Mesenteric fat pad (tissue), 1 donor: Measurements from ENCODE around the gene YTHDF1. TPM values are rescaled to one million over a fixed set of nuclear protein-coding genes. Genes with fewer than 3 reads are reported as not detected.

Experiments
- DNase-seq: peaks from one replicate; pipeline ENCODE4 v3.0.0-alpha.2; 2020; ENCODE audit warnings: low spot score
- total RNA-seq: library from RNA; stranded (reverse); fragmentation: NEBNext Ultra II Directional; extraction: Animal tissue kit (Norgen Biotek cat#: 25700); gene quantifications from one replicate; pipeline ENCODE4 v1.2.1, GENCODE V29; 2021
- donor health status: DM: yes; HTN: yes; CAD: no.

The YTHDF1 gene
- total RNA-seq, 1 donor from 2014 or later, result 33.6 TPM

DNA sequence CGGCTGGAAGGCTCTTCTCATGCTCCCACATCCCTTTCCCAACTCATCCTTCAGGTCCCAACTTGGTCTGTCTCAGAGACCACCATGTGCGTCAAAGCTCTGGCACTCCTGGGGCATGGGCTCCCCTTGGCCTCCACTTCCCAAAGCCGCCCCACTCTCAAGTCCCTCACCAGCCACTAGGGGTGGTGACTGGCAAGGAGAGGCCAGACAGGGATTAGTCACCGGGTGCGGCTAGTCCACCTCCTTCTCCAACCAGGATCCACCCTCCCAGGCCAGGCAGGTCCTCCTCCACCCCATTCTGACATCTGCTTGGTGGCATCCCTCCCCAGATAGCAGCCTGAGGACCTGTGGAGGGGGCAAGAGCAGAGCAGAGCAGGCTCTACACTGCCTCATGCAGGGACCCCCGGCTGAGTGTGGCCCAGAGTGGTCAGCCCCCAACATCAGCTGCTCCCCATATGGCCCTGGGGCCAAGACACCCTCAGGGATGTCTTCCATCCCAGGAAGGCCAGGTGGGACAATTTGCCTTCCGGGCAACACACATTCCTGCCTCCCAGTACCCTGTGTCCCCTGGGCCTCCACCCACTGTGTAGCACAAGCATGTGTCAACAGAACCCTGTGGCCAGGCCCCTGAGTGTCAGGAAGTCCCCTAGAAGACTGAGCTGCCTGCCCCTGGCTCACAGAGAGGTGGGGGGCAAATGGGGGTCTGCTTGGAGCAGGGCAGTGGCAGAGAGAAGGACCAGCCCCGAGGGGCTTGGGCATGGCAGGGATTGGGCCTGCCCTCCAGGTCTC, 29.2 kb downstream of the YTHDF1 start:
- no peak for DNase-seq

DNA sequence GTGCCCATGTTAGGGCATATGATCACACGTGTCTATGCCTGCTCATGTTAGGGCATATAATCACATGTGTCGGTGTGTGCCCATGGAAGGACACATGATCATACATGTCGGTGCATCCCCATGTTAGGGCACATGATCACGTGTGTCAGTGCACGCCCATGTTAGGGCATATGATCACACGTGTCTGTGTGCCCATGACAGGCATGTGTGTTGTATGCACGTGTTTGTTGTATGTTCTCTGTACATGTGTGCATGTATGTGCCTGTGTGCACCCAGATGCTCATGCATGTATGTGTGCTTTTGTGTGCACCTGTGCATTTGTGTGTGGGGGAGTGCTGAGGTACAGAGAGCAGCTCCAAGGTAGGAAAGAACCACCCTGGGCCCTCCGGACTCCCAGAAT, 29.8 kb downstream of the YTHDF1 start:
- DNase-seq, result no peak

DNA sequence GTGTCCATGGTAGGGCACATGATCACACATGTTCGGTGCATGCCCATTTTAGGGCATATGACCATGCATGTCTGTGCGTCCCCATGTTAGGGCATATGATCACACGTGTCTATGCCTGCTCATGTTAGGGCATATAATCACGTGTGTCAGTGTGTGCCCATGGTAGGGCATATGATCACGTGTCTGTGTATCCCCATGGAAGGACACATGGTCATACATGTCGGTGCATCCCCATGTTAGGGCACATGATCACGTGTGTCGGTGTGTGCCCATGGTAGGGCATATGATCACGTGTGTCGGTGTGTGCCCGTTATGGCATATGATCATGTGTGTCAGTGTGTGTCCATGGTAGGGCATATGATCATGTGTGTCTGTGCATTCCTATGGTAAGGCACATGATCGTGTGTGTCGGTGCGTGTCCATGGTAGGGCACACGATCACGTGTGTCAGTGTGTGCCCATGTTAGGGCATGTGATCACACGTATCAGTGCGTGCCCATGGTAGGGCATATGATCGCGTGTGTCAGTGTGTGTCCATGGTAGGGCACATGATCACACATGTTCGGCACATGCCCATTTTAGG, 30.6 kb downstream of the YTHDF1 start:
- no peak for DNase-seq

DNA sequence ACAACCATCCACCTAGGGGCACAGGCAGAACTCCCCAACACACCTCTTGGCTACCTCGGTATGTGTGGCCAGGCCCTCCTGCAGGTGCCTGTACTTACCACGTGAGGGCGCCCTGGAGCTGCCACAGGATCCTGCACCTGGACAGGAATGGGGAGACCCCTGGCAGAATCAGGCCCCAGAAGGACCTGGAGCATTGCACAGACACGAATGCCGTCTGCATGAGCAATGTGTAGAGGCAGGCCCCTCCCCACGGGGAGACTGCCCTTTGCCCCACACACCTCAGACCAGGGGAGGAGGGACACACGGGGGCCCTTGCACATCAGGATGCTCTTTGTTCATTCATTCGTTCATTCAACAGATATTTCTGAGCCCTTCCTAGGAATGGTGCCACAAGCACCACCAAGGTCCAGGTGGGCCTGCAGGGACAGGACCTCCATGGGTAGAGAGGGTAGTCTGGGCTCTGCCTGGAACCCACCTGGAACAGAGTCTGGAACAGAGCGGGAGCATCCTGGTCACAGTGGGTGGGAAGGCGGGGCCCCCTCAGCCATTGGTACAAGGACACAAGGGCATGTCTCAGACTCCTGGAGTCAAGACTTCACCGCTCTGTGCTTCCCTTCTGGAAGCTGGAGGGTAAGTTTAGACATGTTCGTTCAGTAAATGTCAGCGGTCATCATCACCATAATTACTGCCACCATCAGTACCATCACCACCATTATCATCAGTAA, 32.3 kb downstream of the YTHDF1 start:
- DNase-seq, result no peak

DNA sequence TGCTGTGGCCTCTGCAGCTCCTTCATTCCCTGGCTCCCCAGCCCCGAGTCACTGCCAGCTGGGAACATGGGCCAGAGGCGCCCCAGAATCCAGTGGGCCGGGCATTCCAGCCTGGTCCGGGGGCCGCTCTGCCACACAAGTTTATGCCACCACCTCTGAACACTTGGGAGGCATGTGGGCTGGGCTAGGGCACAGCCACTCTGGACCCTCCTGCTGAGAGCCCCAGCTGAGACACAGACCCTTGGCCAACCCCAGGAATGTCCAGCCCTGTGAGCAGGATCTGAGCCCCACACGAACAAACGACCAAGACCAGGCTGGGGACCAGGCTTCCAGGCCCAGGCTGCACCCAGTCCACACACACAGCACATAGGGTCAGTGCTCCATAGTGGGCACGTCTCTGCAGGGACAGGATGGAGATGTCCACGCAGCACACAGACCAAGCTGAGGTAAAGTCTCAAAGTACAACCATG, 33.0 kb downstream of the YTHDF1 start:
- no peak for DNase-seq

DNA sequence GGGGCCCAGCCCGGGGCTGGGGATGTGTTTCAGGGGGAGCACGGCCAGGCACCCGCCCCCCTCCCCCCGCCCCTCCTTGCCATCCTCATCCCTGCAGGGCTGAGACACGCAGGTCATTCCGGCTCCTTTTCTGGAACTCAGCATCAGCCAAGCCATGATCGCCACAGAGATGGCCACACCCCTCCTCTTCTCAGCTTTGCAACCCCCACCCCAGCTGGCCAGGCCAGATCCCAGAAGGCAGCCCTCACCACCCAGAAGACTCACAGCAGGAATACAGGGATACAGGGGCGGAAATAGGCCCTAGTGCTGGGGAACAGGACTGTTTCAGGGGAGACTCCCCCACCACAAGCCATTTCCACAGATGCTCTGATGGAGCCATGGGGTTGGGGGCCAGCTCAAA, 33.5 kb downstream of the YTHDF1 start:
- DNase-seq, result no peak

DNA sequence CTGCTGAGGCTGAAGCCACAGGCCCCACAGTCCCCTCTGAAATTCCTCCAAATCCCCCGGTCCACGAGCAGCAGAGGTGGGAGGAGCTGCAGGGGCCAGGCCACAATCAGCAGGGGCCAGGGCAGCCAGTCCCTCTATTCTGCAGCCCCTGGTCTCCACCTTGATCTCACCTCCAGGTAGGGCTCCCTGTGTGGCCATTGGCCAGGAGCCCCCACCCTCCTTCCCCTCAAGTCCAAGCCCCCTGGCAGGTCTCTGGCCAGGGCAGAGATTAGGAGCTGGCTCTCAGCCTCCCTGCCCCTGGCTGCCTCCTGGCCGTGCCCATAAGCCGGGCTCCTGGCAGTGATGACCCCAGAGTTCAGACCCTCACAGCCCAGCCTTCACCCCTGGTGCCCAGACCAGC, 34.7 kb downstream of the YTHDF1 start:
- DNase-seq, result no peak

DNA sequence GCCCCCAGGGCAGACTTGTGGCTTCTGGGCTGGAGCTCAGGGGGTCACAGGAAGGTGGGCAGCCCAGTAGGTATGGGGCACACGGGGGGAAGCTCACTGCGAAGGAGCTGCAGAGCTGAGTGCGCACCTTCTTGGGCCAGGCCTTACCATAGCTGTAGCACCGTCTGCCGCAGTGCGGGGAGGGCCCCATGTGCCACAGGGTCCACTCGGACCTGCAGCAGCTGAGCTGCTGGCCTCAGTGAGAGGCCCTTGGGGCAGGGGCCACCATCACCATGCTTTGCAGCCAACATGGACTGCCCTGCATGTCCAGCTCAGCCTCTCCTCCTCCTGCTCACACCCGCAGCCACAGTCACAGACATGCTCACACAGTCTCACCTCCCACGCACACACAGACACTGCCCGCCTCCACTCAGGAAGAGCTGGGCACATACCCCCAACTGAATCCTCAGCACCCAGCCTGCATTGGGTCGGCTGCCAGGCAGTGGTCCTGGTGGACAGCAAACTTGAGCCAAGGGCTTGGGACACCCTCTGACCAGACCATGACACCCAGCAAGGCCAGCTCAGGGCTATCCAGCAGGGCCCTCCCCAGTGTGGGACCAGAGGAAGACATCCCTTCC, 35.3 kb downstream of the YTHDF1 start:
- no peak for DNase-seq

DNA sequence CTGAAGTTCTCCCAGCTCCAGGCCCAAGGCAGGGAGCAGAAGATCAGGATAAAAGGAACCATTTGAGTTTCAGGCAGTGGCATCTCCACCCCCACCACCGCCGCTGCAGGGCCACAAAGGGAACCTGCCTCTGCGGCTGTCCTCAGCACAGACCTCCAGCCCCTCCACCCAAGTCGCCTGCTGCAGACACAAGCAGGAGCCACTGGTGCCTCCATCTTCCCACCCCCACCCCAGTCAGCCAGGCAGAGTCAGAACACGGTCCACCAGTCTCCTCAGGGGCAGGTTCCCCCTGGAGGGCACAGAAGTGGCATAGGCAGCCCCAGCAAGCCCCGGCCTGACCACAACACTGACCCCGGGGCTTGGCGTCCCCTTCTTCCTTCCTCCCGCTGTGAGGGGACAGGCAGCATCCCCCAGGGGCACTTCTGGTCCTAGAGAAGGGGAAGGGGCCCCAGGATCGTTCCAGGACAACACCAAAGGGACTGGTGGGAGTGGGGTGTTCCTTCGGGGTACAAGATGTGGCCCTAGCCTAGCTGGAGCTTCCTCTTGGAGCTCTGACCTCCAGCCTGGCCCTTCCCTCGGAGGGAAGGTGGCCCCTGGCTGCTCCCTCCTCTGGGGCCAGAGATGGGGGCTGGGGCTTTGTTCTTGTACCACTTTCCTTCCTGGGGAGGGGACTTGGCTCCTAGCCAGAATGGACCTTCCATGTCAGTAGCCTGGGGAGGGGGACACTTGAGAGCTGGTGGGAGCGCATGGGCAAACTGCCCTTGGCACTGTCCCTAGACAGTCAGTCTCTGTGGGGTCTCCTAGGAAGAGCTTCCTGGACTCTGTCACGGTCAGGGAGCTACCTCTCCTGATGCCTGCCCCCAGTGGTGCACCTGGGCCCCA, 36.0 kb downstream of the YTHDF1 start:
- DNase-seq, result no peak

DNA sequence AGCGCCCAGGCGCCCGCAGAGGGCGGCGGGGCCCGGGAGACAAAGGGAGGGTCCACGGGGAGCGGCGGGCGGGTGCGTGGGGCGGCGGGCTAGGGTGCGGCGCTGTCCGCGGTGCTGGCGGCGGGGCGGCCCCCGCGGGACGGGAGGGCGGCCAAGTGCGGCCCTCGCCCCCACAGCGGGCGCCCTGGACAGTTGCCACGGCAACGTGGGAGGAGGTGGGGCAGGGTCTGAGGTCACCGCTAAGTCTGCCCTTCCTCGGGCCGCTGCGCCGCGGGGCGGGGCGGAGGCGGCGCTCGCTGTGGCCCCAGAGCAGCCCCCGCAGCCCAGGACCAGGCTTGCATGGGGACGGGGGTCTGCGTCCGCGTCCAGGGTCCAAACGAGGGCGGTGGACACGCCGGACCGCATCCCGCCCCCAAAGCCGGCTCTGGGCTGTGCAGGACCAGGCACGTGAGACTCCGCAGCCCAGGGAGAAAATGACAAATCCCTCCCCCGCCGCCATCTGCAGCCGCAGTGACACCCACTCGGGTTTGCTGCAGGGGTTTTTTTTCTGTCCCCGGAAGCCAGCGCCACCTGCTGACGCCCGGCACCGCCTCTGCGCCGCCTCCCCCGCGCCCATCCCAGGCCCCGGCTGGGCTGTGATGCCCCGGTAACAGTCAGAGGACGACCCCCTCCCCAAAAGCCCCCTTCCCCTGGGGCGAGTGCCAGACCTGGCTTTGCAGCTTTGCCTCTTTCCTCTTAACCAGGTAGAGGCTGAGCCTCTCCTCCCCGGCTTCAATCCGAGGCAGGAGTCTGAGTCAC, 36.8 kb downstream of the YTHDF1 start:
- DNase-seq, result no peak

DNA sequence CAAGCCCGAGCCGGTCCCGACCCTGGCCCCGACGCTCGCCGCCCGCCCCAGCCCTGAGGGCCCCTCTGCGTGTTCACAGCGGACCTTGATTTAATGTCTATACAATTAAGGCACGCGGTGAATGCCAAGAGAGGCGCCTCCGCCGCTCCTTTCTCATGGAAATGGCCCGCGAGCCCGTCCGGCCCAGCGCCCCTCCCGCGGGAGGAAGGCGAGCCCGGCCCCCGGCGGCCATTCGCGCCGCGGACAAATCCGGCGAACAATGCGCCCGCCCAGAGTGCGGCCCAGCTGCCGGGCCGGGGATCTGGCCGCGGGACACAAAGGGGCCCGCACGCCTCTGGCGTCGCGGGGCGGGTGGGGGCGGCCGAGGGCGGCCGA, 37.5 kb downstream of the YTHDF1 start:
- no peak for DNase-seq

DNA sequence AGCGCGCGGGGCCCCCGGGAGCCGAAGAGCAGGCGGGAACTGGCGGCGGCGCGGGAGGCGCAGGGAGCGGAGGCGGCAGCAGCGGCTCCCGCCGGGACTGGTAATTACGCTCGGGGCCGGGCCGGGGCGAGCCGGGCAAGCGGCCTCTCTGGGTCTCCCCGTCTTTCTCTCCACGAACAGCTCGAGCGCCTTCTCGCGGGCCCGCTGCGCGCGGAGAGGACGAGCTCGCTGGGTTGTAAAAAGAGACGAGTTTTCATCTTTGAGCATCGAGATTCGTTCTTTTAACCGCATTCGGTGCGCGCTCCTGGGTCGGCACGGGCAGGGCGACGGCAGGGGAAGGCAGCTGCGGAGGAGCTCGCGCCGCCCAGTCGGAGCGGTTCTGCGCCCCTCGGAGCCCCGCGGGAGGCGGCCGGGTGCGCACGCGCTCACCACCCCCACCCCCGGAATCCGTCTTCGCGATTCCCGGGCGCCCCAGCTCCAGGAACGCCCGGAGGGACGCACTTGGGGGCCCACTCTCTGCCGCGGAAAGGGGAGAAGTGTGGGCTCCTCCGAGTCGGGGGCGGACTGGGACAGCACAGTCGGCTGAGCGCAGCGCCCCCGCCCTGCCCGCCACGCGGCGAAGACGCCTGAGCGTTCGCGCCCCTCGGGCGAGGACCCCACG, 38.0 kb downstream of the YTHDF1 start:
- no peak for DNase-seq

DNA sequence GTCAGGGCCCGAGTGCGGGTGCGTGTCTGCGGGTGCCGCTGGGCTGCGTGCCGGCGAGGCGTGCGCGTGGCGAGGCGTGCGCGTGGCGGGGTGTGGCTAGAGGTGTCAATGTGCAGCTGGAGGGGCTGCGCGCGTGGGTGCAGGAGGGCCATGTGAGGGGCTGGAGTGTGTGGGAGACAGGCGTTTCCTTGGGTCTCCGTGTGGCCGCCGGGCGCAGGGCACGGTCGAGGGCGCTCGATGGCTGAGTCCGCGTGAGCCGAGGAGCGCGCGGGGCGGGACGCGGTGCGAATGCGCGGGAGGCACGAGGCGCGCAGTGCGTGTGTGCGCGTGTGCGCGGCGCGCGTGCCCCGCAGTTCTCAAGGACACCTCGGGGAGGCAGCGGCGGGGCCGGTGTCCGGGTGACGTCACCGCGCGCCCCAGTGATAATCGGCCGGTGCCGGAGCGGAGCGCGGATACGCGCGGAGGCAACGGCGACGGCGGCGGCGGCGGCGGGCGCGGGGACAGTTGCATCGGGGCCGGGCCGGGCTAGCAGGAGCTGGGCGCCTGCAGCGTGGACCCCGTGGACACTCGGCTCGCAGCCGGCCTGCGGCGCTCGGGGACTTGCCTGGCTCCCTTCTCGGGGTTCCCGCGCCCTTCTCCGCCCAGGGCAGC, 38.7 kb downstream of the YTHDF1 start:
- DNase-seq, result no peak

DNA sequence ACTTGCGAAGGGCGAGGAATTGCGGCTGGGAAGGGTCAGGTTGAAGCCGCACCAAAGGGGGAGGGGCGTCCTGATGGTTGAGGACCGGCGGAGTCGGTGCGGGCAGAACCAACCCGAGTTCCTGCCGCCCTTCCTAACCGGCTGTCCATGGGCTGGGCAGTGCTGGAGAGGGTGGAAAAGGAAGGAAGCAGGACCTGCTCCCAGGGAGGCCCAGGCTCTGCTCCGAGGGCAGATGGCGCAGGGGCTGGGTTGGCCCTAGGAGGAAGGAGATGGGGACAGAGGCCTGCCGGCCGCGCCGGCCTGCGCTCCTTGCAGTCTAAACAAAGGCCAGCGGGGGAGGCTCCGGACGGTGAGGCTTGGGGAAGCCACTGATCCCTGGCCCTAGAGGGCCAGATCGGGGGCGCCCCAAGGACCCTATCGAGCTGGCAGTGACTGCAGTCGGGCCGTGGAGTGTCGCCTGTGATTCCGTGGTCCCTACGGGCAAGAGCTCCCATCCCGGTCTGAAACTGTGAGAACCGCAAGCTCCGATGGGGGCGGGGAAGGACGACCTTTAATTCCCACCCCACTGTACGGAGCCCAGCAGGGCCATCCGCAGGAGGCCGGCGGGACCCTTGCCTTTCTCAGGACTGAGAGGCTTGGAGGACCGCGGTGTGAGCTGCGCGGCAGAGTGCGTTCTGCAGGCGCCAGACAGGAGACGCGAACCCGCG, 39.4 kb downstream of the YTHDF1 start:
- DNase-seq, result no peak

DNA sequence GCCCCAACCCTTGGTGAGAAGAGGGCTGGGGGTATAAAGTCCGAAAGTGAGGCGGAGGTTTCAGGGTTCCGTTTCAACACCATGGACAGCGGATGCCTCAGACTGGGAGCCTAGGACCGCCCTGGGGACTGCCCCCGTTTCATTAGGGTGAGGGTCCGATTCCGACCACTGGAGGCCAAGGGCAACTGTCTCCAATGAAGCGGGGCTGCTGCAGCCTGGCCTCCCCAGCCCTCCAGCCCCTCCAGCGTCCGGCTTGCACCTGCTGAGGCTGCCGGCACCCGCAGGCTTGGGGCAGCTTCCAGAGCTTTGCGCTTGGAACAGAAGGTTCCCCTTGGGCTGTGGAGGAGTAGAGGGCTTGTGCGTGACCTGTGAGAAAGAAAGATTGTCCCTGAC, 39.9 kb downstream of the YTHDF1 start:
- no peak for DNase-seq

DNA sequence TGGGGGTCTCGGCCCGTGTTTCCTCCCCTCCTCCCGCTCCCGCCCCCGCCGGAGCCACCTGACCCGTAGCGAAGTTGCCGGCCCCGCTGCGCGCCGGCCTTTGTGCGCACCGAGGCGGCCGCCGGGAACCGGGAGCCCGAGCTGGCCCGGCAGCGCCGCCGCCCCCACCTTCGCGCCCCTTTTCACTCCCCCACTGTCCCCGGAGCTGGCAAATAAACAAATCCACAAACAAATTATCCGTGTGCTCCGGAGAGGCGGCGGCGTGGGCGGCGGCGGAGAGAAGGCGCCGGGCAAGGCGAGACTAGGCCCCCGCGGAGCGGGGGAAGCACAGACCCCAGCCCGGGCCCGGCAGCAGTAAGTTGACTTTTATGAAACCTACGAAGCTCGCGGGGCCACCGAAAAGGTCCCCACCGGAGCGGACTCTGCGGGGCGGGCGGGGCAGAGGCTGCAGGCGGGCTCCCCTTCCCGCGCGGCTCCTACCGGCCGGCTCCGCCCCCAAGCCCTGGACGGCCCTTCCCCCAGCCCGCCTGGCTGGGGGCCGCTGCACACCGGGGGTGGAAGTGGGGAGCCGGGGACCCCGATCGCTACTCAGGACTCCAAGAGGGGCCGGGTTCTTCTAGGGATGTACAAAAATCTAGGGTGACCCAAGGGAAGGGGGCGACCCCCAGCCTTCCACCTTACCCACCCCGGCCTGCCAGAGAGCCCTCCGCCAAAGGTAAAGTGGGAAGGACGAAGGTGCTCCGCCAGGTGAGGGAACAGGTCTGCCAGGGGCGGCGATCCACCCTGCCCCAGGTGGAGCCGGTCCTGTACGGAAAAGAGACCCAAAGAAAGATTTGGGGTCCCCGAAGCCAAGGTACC, 40.7 kb downstream of the YTHDF1 start:
- no peak for DNase-seq

DNA sequence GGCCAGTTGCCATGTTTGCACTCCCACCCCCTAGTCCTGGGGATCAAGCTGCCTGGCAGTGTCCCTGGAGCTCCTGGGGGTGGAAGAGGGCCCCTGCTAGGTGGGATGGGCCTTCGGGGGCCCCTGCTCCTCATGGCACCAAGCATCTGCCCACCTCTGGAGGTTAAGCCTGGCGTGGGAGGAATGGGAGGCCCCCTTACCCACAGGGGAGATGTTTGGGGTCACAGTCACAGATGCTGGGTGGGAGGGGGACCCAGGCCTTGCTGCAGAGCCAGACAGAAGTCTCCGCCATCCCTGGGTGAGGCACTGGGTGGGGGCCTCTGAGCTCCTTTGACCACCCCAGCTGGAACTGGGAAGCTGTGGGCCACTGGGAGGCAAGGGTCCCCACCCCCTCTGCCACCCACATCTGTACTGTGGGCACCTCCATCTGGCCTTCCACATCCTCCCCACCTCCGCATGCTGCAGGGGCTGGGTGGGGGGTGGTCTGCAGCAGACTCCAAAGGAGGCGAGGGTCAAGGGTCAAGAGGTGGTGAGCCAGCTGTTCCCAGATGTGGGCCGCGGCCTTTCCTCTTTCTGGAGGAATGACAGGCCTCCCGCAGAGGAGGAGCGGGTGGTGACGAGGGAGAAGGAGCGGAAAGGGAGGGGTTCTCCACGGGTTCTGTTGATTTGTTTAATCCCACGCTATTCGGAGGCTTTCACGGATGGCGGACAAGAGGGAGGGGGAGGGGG, 41.5 kb downstream of the YTHDF1 start:
- no peak for DNase-seq
